Liver (tissue), 9 donors: ENCODE measurements around the gene TNKS2. TPM values are rescaled to one million over a fixed set of nuclear protein-coding genes. Genes with fewer than 3 reads are reported as not detected.

Experiments
- DNase-seq: peaks from one replicate; pipeline ENCODE4 v3.0.0-alpha.2; 2017; ENCODE audit warnings: low spot score
- H3K27ac ChIP-seq, 2 donors: one replicate each; pipeline ENCODE4 v1.7.0; 2013; ENCODE audit warnings: inconsistent platforms in 2 of 2, low read length in 2 of 2, control low read depth in 1 of 2, low read depth in 1 of 2, mild to moderate bottlenecking in 1 of 2
- H3K27me3 ChIP-seq, 4 donors: one replicate each; pipeline versions ENCODE4 v1.6.1 to v1.7.0; 2013; ENCODE audit warnings: low read length in 3 of 4, inconsistent platforms in 1 of 4, mild to moderate bottlenecking in 1 of 4, moderate library complexity in 1 of 4; ENCODE audit not compliant: control insufficient read depth in 4 of 4, insufficient read depth in 4 of 4
- H3K36me3 ChIP-seq, 4 donors: one replicate each; pipeline versions ENCODE4 v1.6.1 to v1.7.0; 2013; ENCODE audit warnings: low read length in 3 of 4, mild to moderate bottlenecking in 3 of 4, low read depth in 1 of 4, moderate library complexity in 1 of 4; ENCODE audit not compliant: control insufficient read depth in 4 of 4, insufficient read depth in 3 of 4
- H3K4me1 ChIP-seq, 4 donors: one replicate each; pipeline versions ENCODE4 v1.6.1 to v1.7.0; 2013; ENCODE audit warnings: low read length in 3 of 4, mild to moderate bottlenecking in 3 of 4, moderate library complexity in 1 of 4; ENCODE audit not compliant: control insufficient read depth in 4 of 4, insufficient read depth in 4 of 4
- H3K4me3 ChIP-seq, 3 donors: one replicate each; pipeline versions ENCODE4 v1.6.1 to v1.7.0; 2013; ENCODE audit warnings: low read length in 3 of 3, control low read depth in 1 of 3, low read depth in 1 of 3, mild to moderate bottlenecking in 1 of 3
- H3K9ac ChIP-seq, 2 donors: one replicate each; pipeline ENCODE4 v1.7.0; 2013; ENCODE audit warnings: low read length in 2 of 2, mild to moderate bottlenecking in 2 of 2, moderate library complexity in 2 of 2, control low read depth in 1 of 2, low read depth in 1 of 2
- H3K9me3 ChIP-seq, 4 donors: one replicate each; pipeline versions ENCODE4 v1.6.1 to v1.7.0; 2013; ENCODE audit warnings: low read length in 3 of 4; ENCODE audit not compliant: control insufficient read depth in 4 of 4
- ATF3 ChIP-seq: IDR thresholded peaks from 2 replicates; pipeline ENCODE4 v1.6.1; 2016; ENCODE audit warnings: antibody characterized with exemption
- CTCF ChIP-seq: fragments of 150-350 bp; IDR thresholded peaks from 2 replicates; pipeline ENCODE4 v1.5.1; 2017; ENCODE audit warnings: improper control_type of control experiment, low read depth, low read length; ENCODE audit not compliant: missing input control
- EGR1 ChIP-seq, 2 donors: IDR thresholded peaks; 2 replicates each; pipeline ENCODE4 v1.6.1; 2016 to 2018; ENCODE audit warnings: antibody characterized with exemption in 2 of 2, low read depth in 2 of 2
- FOXA1 ChIP-seq: IDR thresholded peaks from 2 replicates; pipeline ENCODE4 v1.6.1; 2016; ENCODE audit warnings: antibody characterized with exemption
- FOXA2 ChIP-seq: IDR thresholded peaks from 2 replicates; pipeline ENCODE4 v1.6.1; 2016; ENCODE audit warnings: antibody characterized with exemption
- GABPA ChIP-seq, 2 donors: IDR thresholded peaks in 1 of 2; conservative IDR thresholded peaks in 1 of 2; 2 replicates each; pipeline ENCODE4 v1.6.1; 2016; ENCODE audit warnings: antibody characterized with exemption in 2 of 2, mild to moderate bottlenecking in 1 of 2, moderate library complexity in 1 of 2
- HNF4A ChIP-seq, 2 donors: conservative IDR thresholded peaks; 2 replicates each; pipeline ENCODE4 v1.6.1; 2016; ENCODE audit warnings: antibody characterized with exemption in 2 of 2, mild to moderate bottlenecking in 2 of 2
- HNF4G ChIP-seq: IDR thresholded peaks from 2 replicates; pipeline ENCODE4 v1.6.1; 2016; ENCODE audit warnings: antibody characterized with exemption
- JUND ChIP-seq, 2 donors: IDR thresholded peaks; 2 replicates each; pipeline ENCODE4 v1.6.1; 2016; ENCODE audit warnings: antibody characterized with exemption in 2 of 2
- MAX ChIP-seq: IDR thresholded peaks from 2 replicates; pipeline ENCODE4 v1.6.1; 2016; ENCODE audit warnings: antibody characterized with exemption
- NR2F2 ChIP-seq: IDR thresholded peaks from 2 replicates; pipeline ENCODE4 v1.6.1; 2016; ENCODE audit warnings: antibody characterized with exemption
- RAD21 ChIP-seq, 2 donors: IDR thresholded peaks; 2 replicates each; pipeline ENCODE4 v1.6.1; 2016; ENCODE audit warnings: antibody characterized with exemption in 2 of 2, mild to moderate bottlenecking in 2 of 2
- REST ChIP-seq: IDR thresholded peaks from 2 replicates; pipeline ENCODE4 v1.6.1; 2016; ENCODE audit warnings: antibody characterized with exemption, mild to moderate bottlenecking
- RXRA ChIP-seq, 2 donors: IDR thresholded peaks; 2 replicates each; pipeline ENCODE4 v1.6.1; 2017 to 2018; ENCODE audit warnings: antibody characterized with exemption in 2 of 2, mild to moderate bottlenecking in 1 of 2
- TAF1 ChIP-seq: conservative IDR thresholded peaks from 2 replicates; pipeline ENCODE4 v1.6.1; 2016; ENCODE audit warnings: antibody characterized with exemption, mild to moderate bottlenecking
- YY1 ChIP-seq: IDR thresholded peaks from 2 replicates; pipeline ENCODE4 v1.6.1; 2016; ENCODE audit warnings: antibody characterized with exemption, mild to moderate bottlenecking
- WGBS: extraction: QIAGEN DNeasy Blood & Tissue Kit; methylation state at CpG from one replicate; pipeline ENCODE4 v1.1.7; 2013; 5-methylcytosine and 5-hydroxymethylcytosine counted together
- polyA plus RNA-seq, 2 donors: library from polyadenylated mRNA; stranded (reverse) in 1 of 2; unstranded in 1 of 2; fragments of 200-250 nt in 1 of 2; fragments of >200 nt in 1 of 2; fragmentation: Nextera tagmentation in 1 of 2; extraction: Ambion mirVana in 1 of 2; gene quantifications; one replicate each; pipeline versions ENCODE4 v1.2.1 to v1.2.3, GENCODE V29; 2013 to 2015
- total RNA-seq, 2 donors: library from RNA; depleted of rRNA; stranded (reverse); fragments of >200 nt; gene quantifications; one replicate each; pipeline ENCODE4 v1.2.3, GENCODE V29; 2014
- TF ChIP-seq, protein P1 (sequence below): IDR thresholded peaks from 2 replicates; pipeline ENCODE4 v1.6.1; 2016; ENCODE audit warnings: antibody characterized with exemption
- donor health status: healthy.
- donor health status: healthy.
- donor health status: healthy.
- donor health status: healthy.
- donor health status: healthy.

The TNKS2 gene
- total and polyA plus RNA-seq, 4 donors: 5.2 to 30.7 (median 18.2) TPM

DNA sequence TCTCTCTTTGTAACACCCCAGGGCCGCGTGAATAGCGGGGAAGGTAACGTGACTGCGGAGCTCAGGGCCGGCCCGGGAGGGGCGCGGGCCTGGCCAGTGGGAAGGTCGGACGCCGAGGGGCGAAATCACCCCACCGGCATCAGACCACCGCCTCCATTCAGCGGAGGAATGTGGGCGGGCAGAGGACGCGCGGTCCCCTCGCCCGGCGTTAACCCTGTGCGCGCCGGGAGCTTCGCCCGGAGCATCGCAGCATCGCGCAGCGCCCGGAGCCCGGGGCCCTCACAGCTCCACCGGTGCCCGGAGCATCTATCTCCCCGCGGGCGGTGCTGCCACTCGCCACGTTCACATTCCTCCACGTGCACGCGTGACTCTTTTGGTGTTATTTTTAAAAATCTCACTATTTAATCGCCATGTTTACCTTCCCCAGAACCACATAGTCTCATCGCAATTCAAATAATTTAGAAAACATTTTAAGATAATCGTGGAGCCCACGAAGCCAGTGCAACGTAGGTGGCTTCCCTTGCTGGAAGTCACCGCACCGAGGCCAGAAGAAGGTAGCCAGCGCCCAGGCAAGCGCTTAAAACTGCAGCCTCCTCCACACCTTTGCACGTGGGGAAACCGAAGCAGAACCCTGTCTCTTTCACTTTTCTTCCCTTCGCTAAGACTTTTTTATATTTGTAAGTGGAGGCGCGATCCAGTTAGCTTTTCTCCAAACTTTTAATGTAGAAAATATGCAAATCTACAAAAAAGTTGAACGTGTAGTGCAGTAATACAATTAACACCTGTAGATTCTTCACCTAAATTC is 89.2 kb downstream of the TNKS2 start:
- H3K4me3 ChIP-seq: peak overlapping the region; percentile 49 to 67 (median 59)
- peak; percentile 42 for DNase-seq
- H3K4me1 ChIP-seq: peaks cover 0 to 11% (median 10%) of the 10 kb centered on the region in 4 donors
- peak overlapping the region in 1 of 2 donors; percentile 44 for H3K9ac ChIP-seq
- no peak overlapping the region for H3K27ac ChIP-seq
- WGBS: 4% methylated on average over 59 of the region's 59 CpGs
- H3K9me3 ChIP-seq: no peaks in the 10 kb centered on the region
- no peaks in the 10 kb centered on the region for H3K36me3 ChIP-seq
- TF ChIP-seq JUND (IDR thresholded peaks at IDR 0.05) (no peak), MAX (no peak), ATF3 (no peak), RXRA (IDR thresholded peaks at IDR 0.05) (no peak), CTCF (no peak), RAD21 (IDR thresholded peaks at IDR 0.05) (no peak), REST (no peak), FOXA2 (no peak), NR2F2 (no peak), HNF4A (conservative IDR thresholded peaks at IDR 0.05) (no peak), FOXA1 (no peak), HNF4G (no peak), TAF1 (no peak), EGR1 (IDR thresholded peaks at IDR 0.05; ENCODE audit: low read depth in 2 of 2) (no peak), GABPA (IDR thresholded peaks at IDR 0.05 in 1 of 2, conservative IDR thresholded peaks at IDR 0.05 in 1 of 2) (no peak), YY1 (no peak)
- TF ChIP-seq, protein P1, sequence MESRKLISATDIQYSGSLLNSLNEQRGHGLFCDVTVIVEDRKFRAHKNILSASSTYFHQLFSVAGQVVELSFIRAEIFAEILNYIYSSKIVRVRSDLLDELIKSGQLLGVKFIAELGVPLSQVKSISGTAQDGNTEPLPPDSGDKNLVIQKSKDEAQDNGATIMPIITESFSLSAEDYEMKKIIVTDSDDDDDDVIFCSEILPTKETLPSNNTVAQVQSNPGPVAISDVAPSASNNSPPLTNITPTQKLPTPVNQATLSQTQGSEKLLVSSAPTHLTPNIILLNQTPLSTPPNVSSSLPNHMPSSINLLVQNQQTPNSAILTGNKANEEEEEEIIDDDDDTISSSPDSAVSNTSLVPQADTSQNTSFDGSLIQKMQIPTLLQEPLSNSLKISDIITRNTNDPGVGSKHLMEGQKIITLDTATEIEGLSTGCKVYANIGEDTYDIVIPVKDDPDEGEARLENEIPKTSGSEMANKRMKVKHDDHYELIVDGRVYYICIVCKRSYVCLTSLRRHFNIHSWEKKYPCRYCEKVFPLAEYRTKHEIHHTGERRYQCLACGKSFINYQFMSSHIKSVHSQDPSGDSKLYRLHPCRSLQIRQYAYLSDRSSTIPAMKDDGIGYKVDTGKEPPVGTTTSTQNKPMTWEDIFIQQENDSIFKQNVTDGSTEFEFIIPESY: no peak
- no peaks in the 10 kb centered on the region for H3K27me3 ChIP-seq
